HL-60 (cell line): ENCODE results near the gene RGS7.

Experiments used
- DNase-seq, 2 experiments: peaks; one replicate each; pipeline ENCODE4 v3.0.0-alpha.2; 2010 to 2020; ENCODE audit warnings: low read depth in 1 of 2, low spot score in 1 of 2
- H3K27ac ChIP-seq: fragments of 250-450 bp; sonication (Bioruptor Pico); replicated peaks from 2 replicates; pipeline ENCODE4 v1.5.1; 2020; ENCODE audit warnings: mild to moderate bottlenecking, moderate library complexity
- H3K27me3 ChIP-seq: fragments of 250-450 bp; sonication (Bioruptor Pico); 2 replicates; pipeline ENCODE4 v1.5.1; 2021; ENCODE audit warnings: mild to moderate bottlenecking, moderate library complexity; ENCODE audit not compliant: insufficient read depth, poor library complexity, severe bottlenecking
- H3K4me3 ChIP-seq: replicated peaks from 2 replicates; pipeline ENCODE4 v1.5.1; 2011; ENCODE audit warnings: mild to moderate bottlenecking, control low read depth, low read length; ENCODE audit not compliant: insufficient read depth
- CTCF ChIP-seq: IDR thresholded peaks from one replicate; pipeline ENCODE4 v1.5.1; 2011; ENCODE audit warnings: low read length, control low read depth, inconsistent platforms; ENCODE audit not compliant: insufficient read depth
- GABPA ChIP-seq: IDR thresholded peaks from 2 replicates; pipeline ENCODE4 v1.6.1; 2012; ENCODE audit warnings: low read depth
- POLR2AphosphoS5 ChIP-seq: IDR thresholded peaks from 2 replicates; pipeline ENCODE4 v1.6.1; 2012; ENCODE audit warnings: low read depth
- REST ChIP-seq: IDR thresholded peaks from 2 replicates; pipeline ENCODE4 v1.6.1; 2012; ENCODE audit warnings: low read depth; ENCODE audit not compliant: insufficient replicate concordance
- SPI1 ChIP-seq: IDR thresholded peaks from 2 replicates; pipeline ENCODE4 v1.6.1; 2012; ENCODE audit warnings: low read depth, mild to moderate bottlenecking, borderline replicate concordance

RGS7 gene

GRCh38 chr1:241212628-241213027, 144.4 kb downstream of the RGS7 start:
- H3K27ac ChIP-seq = no peak overlapping the region
- no peaks in the 10 kb centered on the region for H3K27me3 ChIP-seq
- TF ChIP-seq SPI1 = no peak
- TF ChIP-seq REST = no peak
- no peak for TF ChIP-seq GABPA
- no peak for TF ChIP-seq CTCF
- TF ChIP-seq POLR2AphosphoS5 = no peak
- H3K4me3 ChIP-seq = no peak overlapping the region
- no peak for DNase-seq

GRCh38 chr1:241208910-241209379, 148.1 kb downstream of the RGS7 start:
- Histone ChIP-seq H3K27ac (no peak overlapping the region), H3K4me3 (no peak overlapping the region), H3K27me3 (no peaks in the 10 kb centered on the region)
- TF ChIP-seq CTCF (no peak), REST (no peak), SPI1 (no peak), GABPA (no peak), POLR2AphosphoS5 (no peak)
- DNase-seq = no peak

GRCh38 chr1:241203817-241204216, 153.2 kb downstream of the RGS7 start:
- Histone ChIP-seq H3K27ac (no peak overlapping the region), H3K4me3 (no peak overlapping the region), H3K27me3 (no peaks in the 10 kb centered on the region)
- DNase-seq = no peak
- TF ChIP-seq SPI1 (no peak), GABPA (no peak), REST (no peak), CTCF (no peak), POLR2AphosphoS5 (no peak)
